ENCODE measurements around the gene WNT9B. TPM values are rescaled to one million over a fixed set of nuclear protein-coding genes. Genes with fewer than 3 reads are reported as not detected.

Gene WNT9B
- total RNA-seq, 1 experiment from 2014 or later, result 0.70 TPM

GRCh38 chr17:46882666-46883065 is 31.3 kb downstream of the WNT9B start:
- H3K14ac ChIP-seq (ENCODE audit: insufficient read depth, low read length), result no peak overlapping the region
- H3K4me1 ChIP-seq (ENCODE audit: insufficient read depth, low read length), result no peaks in the 10 kb centered on the region
- H3K23ac ChIP-seq (ENCODE audit: insufficient read length, low read depth, low read length), result no peak overlapping the region
- no peak overlapping the region for H3K9ac ChIP-seq (ENCODE audit: extremely low read depth, insufficient read length, low read length)
- H3K27ac ChIP-seq (ENCODE audit: insufficient read length, low read depth, low read length), result no peak overlapping the region
- H3K23me2 ChIP-seq (ENCODE audit: insufficient read length, low read depth, low read length, poor library complexity, severe bottlenecking), result no peaks in the 10 kb centered on the region
- Mint-ChIP-seq H3K9me3 (no peaks in the 10 kb centered on the region), H3K36me3 (ENCODE audit: insufficient read depth in 1 of 3, low read depth in 3 of 3) (no peaks in the 10 kb centered on the region), H3K27me3 (ENCODE audit: low read depth) (peaks cover 8% of the 10 kb centered on the region), H3K4me3 (no peak overlapping the region), H3K4me1 (peaks cover 2 to 5% of the 10 kb centered on the region in 2 experiments), H3K27ac (no peak overlapping the region)
- no peak overlapping the region for H2AFZ ChIP-seq (ENCODE audit: low read length)
- no peak overlapping the region for H3K4me2 ChIP-seq (ENCODE audit: insufficient read depth, insufficient read length, low read length)
- TF ChIP-seq CTCF (conservative IDR thresholded peaks at IDR 0.05), result no peak
- no peaks in the 10 kb centered on the region for H3K9me3 ChIP-seq (ENCODE audit: control insufficient read depth, low read depth, low read length)
- no peak overlapping the region for H2AK5ac ChIP-seq (ENCODE audit: insufficient read length, low read length)
- H4K20me1 ChIP-seq (ENCODE audit: control insufficient read depth, insufficient read depth, insufficient read length), result no peaks in the 10 kb centered on the region
- H3K79me2 ChIP-seq (ENCODE audit: insufficient read depth, low read length), result no peaks in the 10 kb centered on the region
- H3T11ph ChIP-seq (ENCODE audit: low read length), result no peak overlapping the region
- H2BK12ac ChIP-seq (ENCODE audit: insufficient read length, low read depth, low read length), result no peak overlapping the region
- H4K91ac ChIP-seq (ENCODE audit: insufficient read length, low read depth, low read length), result no peak overlapping the region
- H2BK5ac ChIP-seq (ENCODE audit: insufficient read length, low read length), result no peak overlapping the region
- H3K79me1 ChIP-seq (ENCODE audit: insufficient read depth, low read depth, low read length, poor library complexity, severe bottlenecking), result no peaks in the 10 kb centered on the region
- no peak overlapping the region for H3K56ac ChIP-seq (ENCODE audit: insufficient read length, low read depth, low read length)
- no peak overlapping the region for H2BK120ac ChIP-seq (ENCODE audit: low read depth, low read length, poor library complexity, severe bottlenecking)
- H4K8ac ChIP-seq (replicated peaks; ENCODE audit: insufficient read length, low read depth, low read length), result no peak overlapping the region
- no peak for DNase-seq
- no peak overlapping the region for H2BK15ac ChIP-seq (ENCODE audit: low read depth, low read length)
- H2BK20ac ChIP-seq (ENCODE audit: low read depth, low read length, poor library complexity, severe bottlenecking), result no peak overlapping the region
- WGBS (ENCODE audit: extremely low coverage, insufficient read length, low lambda C conversion rate), result no CpG with 5 or more reads among the region's 8 CpGs
- no peak overlapping the region for H3K4ac ChIP-seq (ENCODE audit: low read depth, low read length)
- H3K18ac ChIP-seq (ENCODE audit: insufficient read length, low read depth, low read length), result no peak overlapping the region
- no peak overlapping the region for H4K5ac ChIP-seq (ENCODE audit: insufficient read length, low read depth, low read length)
- H3K27me3 ChIP-seq (ENCODE audit: insufficient read depth, low read length), result no peaks in the 10 kb centered on the region
